ENCODE data around the gene WEE1. TPM values are rescaled to one million over a fixed set of nuclear protein-coding genes. Genes with fewer than 3 reads are reported as not detected.

The WEE1 gene
- total RNA-seq, 1 donor from 2014 or later, result 73.4 TPM

GRCh38 chr11:9566561-9567063 lies 6.9 kb upstream of the WEE1 start:
- DNase-seq, result no peak

GRCh38 chr11:9567401-9567800 lies 6.1 kb upstream of the WEE1 start:
- no peak for DNase-seq

- DNase-seq, result no peak
These were observed 5.2 kb upstream of the WEE1 start for GRCh38 chr11:9568161-9568853.

DNA sequence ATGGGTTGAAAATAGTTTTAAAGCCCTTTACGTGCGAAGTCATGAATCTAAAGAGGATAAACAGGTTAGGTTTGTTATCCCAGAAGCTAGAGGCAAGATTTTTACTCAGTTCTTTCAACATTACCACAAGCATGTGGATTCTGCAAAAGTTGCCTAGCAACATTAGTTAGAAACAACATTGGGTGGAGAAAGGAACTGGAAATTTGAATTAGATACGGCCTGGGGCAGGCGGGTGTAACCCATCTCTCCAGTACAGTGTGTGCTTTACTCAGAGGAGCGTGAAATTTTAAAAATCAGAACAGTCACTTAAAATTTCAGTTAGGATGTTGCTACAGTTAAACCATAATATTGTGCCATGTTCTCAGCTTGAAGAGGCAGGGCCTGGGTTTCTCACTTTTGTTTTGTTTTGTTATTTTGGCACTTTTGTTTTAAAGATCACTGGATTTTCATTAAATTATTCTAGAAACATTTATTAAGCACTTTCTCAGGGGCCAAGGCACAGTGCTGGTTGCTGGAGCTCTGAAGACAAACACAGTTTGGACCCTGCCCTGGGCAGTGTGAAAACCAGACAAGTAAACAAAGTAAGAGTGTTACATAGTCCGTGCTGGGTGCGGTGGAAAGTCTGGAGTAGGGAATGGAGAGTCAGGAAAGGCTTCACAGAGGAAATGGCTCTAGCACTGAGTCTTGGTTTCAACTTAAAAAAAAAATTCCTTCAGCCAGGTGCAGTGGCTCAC lies 4.4 kb upstream of the WEE1 start:
- peak; percentile 96 for DNase-seq

DNA sequence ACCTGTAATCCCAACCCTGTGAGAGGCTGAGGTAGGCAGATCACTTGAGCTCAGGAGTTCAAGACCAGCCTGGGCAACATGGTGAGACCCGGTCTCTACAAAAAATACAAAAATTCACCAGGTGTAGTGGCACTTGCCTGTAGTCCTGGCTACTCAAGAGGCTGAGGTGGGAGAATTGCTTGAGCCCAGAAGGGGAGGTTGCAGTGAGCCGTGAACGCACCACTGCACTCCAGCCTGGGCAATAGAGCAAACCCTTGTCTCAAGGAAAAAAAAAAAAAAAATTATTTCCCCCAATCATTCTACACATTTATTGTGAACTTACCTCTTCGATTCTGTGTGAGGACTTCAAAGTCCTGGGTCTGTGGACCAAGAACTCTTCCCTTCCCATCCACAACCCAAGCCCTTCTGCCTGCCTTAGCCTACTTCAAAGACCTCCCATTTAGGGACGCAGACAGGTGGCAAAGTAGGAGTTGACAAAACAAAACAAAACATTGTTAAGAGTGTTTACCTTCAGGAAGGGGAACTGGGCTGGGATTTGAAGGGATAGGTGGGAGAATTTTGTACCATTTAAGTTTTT lies 3.8 kb upstream of the WEE1 start:
- no peak for DNase-seq

DNA sequence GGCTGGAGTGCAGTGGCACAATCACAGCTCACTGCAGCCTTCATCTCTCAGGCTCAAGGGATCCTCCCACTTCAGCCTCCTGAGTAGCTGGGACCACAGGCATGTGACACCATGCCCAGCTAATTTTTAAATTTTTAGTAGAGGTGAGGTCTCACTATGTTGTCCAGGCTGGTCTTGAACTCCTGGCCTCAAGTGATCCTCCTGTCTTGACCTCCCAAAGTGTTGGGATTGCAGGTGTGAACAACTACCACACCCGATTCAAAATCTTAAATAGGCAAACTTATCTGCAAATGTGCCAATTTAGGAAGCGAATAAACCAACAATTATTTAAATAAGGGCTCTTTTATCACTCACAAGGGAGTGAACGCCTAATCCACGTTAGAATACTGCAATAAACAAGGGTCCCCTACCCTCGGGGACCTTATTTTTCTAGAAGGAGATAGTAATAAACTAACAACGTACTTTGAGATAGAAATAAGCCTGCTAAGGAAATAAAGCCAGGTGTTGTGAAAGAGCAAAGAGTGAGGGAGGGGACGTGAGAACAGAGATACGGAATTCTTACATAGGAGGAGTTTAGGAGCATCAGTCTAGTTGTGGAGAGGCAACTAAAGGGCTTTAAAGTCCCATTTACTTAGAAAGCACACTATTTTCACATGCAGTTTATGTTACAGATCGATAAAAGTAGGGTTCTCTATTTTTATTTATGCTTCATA lies 3.0 kb upstream of the WEE1 start:
- no peak for DNase-seq

- DNase-seq, result peak; percentile 78
These were observed 2.3 kb upstream of the WEE1 start for GRCh38 chr11:9571071-9571762.

DNA sequence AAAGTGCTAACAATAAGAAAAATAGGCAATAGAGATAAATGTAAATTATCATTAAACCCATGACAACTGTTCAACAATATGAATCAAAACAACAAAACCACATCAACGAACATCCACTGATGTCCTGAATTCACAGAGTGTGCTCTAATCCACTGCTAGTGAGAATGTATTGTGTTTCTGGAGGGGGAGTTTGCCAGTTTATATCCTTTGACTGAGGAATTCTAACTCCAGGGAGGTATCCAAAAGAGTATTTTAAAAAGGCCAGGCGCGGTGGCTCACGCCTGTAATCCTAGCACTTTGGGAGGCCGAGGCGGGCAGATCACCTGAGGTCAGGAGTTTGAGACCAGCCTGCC lies 1.7 kb upstream of the WEE1 start:
- peak; percentile 64 for DNase-seq

GRCh38 chr11:9573775-9574621 lies 528 bp downstream of the WEE1 start:
- no peak for DNase-seq

- DNase-seq, result peak; percentile 63
These were observed 1.3 kb downstream of the WEE1 start for GRCh38 chr11:9574622-9575259.

DNA sequence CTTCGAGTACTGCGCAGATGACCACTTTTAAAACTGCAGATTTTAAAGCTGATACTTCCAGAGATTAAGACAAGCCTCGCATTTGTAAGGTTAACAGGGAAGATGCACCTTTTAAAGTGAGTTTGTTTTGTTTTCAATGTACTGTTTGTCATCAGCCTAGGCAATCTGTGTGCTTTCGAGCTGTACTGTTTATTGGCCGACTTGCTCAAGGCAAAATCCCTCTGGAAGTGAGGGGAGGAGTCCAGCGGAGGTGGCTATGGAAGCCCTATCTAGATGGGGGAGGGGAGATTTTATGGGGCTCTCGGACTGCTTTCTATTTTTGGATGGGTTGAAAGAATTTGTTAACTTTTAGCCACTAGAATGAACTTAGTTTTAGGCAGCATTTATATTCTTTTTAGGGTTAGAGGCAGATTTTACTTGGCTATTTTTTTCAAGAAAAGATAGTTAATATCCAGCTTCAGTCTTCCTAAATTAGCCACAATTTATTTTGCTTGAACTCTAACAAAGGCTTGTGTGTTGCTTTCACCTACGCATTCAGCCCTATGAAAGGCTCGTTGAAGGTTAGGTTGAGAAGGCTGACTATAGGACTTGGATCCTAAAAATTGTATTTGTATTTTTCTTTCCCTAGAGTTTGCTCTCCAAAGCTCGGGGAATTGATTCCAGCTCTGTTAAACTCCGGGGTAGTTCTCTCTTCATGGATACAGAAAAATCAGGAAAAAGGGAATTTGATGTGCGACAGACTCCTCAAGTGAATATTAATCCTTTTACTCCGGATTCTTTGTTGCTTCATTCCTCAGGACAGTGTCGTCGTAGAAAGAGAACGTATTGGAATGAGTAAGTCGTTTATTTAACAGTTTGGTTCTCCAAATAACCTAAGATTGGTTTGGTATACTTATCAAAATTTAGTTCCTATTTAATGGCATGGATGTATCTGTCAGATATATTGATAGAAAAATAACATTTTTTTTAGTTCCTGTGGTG lies 2.1 kb downstream of the WEE1 start:
- peak; percentile 90 for DNase-seq

DNA sequence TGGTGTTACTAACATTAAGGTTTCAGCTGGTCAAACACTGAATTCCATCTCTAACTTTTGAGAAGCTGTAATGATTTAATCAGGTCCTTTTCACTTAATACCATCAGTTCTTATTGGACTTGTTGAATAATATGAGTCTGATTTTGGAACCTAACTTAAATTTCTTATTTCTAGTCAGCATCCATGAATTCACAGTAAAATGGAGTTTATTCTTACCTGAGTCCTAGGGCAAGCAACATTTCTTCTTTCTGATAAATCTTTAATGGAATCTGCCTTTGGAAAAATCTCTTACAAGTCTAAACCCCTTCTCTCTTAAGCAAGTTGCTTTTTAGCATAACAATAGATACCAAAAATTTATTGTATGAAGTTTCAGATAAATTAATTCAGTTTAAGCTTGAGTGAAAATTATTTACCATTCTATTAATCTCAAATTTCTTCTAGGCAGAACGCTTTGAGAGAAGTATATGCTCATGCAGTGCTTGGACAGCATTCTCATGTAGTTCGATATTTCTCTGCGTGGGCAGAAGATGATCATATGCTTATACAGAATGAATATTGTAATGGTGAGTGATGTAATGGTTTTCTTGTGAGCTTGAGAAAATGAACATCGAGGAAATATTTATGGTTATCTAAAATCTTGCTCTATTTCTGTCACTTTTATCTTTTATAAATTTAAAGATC lies 3.4 kb downstream of the WEE1 start:
- DNase-seq, result peak; percentile 18

- DNase-seq, result peak; percentile 18
These were observed 4.1 kb downstream of the WEE1 start for GRCh38 chr11:9577556-9577955.

DNA sequence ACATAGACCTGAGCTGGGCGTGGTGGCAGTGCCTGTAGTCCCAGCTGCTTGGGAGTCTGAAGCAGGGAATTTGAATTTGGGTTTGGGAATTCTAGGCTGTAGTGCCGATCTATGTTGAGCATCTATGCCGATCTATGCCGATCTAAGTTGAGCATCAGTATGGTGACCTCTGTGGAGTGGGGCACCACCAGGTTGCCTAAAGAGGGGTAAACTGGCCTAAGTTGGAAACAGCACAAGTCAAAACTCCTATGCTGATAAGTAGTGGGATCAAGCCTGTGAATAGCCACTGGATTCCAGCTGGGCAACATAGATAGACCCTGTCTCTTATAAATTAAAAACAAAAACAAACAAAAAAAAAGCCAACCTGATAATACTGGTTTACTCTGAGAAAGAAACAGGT lies 7.4 kb downstream of the WEE1 start:
- no peak for DNase-seq

DNA sequence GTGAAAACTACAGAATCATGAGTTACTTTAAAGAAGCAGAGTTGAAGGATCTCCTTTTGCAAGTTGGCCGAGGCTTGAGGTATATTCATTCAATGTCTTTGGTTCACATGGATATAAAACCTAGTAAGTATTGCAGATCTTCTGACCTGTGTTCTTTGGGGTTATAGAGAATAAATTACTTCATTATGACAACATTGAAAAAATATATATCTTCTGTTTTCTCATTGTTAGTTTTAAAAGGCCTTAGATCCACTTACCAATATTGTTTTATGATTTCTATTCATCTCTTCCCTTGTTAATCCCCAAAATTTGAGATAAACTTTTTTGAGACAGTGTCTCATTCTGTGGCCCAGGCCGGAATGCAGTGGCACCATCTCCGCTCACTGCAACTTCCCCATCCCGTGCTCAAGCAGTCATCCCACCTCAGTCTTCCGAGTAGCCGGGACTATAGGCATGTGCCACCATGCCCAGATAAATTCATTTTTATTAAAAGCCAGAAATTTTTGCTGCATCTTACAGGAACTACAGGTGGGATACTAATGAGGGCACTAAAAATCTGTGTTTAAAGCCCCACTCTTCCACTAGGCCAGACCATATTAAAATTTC lies 8.2 kb downstream of the WEE1 start:
- DNase-seq, result no peak

GRCh38 chr11:9590717-9591116 lies 17.2 kb downstream of the WEE1 start:
- DNase-seq, result no peak

DNA sequence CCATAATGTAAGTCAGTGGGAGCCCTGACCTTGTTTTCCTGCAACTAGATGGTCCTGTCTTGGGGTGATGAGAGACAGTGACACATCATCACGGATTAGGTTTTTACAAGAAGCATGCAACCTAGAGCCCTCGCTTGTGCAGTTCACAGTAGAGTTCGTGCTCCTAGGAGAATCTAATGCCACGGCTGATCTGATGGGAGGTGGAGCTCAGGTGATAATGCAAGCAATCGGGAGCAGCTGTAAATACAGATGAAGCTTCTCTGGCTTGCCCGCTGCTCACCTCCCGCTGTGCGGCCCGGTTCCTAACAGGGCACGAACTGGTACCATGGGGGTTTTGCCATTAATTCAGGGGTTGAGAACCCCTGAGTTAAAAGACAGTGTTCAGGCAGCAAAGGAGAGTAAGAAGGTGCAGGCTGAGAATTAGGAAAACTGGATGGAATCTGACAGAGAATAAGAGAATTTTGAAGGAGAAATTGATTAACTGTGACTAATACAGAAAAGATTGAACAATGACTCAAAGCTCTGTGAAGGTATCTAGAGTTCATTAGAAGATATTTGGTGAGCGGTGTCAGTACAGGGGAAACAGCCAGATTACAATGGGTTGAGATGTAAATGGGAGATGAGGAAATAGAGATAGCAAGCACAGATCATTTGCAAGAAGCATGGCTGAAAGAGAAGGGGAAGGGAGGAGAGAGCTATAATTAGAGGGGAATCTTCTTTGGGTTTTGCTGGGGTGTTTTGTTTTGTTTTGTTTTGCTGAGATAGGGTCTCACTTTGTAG lies 21.0 kb downstream of the WEE1 start:
- DNase-seq, result no peak

Measured in tongue (tissue), 2 donors.